ENCODE data around the gene PCNX2.

DNA sequence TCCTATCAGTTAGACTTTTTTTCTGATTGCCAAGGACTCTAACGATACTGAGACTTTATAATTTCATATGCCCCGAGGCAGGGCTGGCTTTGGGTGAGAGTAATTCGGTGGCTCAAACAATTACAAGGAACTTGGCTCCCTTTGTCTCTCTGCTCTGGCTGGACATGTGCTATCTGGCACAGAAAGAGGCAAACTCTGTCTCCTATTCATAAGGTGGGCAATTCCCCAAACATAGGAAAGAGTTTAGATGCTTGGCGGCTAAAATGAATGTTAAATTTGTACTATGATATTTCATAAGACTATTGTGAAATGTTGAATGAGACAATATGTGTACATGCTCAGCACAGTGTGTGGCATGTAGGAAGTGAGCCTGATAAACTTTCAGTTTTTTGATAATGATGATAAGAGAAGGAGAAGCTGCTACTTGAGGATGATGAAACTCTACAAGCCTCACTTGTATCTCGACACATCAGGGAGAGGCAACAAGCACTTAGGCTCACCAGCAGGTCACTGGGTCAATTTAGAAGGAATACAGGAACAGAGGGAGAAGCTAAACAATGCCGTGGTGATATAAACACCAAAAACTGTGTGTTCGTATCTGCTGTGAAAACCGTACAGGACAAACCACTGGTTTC is 357.7 kb downstream of the PCNX2 start:
- TF ChIP-seq, protein P1, sequence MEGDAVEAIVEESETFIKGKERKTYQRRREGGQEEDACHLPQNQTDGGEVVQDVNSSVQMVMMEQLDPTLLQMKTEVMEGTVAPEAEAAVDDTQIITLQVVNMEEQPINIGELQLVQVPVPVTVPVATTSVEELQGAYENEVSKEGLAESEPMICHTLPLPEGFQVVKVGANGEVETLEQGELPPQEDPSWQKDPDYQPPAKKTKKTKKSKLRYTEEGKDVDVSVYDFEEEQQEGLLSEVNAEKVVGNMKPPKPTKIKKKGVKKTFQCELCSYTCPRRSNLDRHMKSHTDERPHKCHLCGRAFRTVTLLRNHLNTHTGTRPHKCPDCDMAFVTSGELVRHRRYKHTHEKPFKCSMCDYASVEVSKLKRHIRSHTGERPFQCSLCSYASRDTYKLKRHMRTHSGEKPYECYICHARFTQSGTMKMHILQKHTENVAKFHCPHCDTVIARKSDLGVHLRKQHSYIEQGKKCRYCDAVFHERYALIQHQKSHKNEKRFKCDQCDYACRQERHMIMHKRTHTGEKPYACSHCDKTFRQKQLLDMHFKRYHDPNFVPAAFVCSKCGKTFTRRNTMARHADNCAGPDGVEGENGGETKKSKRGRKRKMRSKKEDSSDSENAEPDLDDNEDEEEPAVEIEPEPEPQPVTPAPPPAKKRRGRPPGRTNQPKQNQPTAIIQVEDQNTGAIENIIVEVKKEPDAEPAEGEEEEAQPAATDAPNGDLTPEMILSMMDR (IDR thresholded peaks at IDR 0.05), result no peak
- no peak for TF ChIP-seq POLR2A (IDR thresholded peaks at IDR 0.05)

All from heart left ventricle (tissue), 13 donors.